ENCODE measurements around the gene SDF4.

SDF4 gene

GRCh38 chr1:1210726-1211540, 20.9 kb downstream of the SDF4 start:
- no peak for DNase-seq

GRCh38 chr1:1208713-1209433, 22.9 kb downstream of the SDF4 start:
- no peak for DNase-seq

- no peak for DNase-seq
These were observed 24.3 kb downstream of the SDF4 start for GRCh38 chr1:1207571-1207892.

GRCh38 chr1:1206966-1207531, 24.8 kb downstream of the SDF4 start:
- DNase-seq, result no peak

GRCh38 chr1:1206376-1206965, 25.3 kb downstream of the SDF4 start, which contains the start of gene TNFRSF18:
TNFRSF18 (minus strand) TSS chr1:1206592; CDS start chr1:1206571, 21 bp downstream.
- DNase-seq, result peak in 1 of 2 experiments; percentile 25

GRCh38 chr1:1205769-1206375, 25.9 kb downstream of the SDF4 start:
- DNase-seq, result no peak

GRCh38 chr1:1204998-1205768, 26.6 kb downstream of the SDF4 start:
- no peak for DNase-seq

GRCh38 chr1:1204425-1204920, 27.3 kb downstream of the SDF4 start:
- no peak for DNase-seq

GRCh38 chr1:1203561-1204424, 28.0 kb downstream of the SDF4 start:
- no peak for DNase-seq

GRCh38 chr1:1202831-1203560, 28.8 kb downstream of the SDF4 start:
- DNase-seq, result peak; percentile 14 to 18

GRCh38 chr1:1200876-1201810, 30.7 kb downstream of the SDF4 start:
- DNase-seq, result no peak

- DNase-seq, result no peak
These were observed 31.6 kb downstream of the SDF4 start for GRCh38 chr1:1199961-1200875.

- DNase-seq, result no peak
These were observed 32.5 kb downstream of the SDF4 start for GRCh38 chr1:1199141-1199960.

- DNase-seq, result no peak
These were observed 33.2 kb downstream of the SDF4 start for GRCh38 chr1:1198423-1199140.

GRCh38 chr1:1197551-1198422, 34.0 kb downstream of the SDF4 start:
- no peak for DNase-seq

- no peak for DNase-seq
These were observed 34.7 kb downstream of the SDF4 start for GRCh38 chr1:1197188-1197500.

Data from NCI-H187 (cell line).